ENCODE results near the gene NCS1. TPM values are rescaled to one million over a fixed set of nuclear protein-coding genes. Genes with fewer than 3 reads are reported as not detected.
A peak's percentile ranks its signal among the peaks of the same experiment; 100 is the strongest.

The NCS1 gene
- 6.1 and 14.0 TPM in 2 replicates for total RNA-seq (2011; cell fraction: chromatin; rRNA removed; ENCODE audit: low replicate concordance)
- 10.3 and 11.0 TPM in 2 replicates for total RNA-seq (2011; cell fraction: nucleolus; rRNA removed)
- 7.1 and 7.5 TPM in 2 replicates for total RNA-seq (2011; cell fraction: nucleoplasm; rRNA removed)
- total RNA-seq (2014; rRNA removed) = 9.6 and 11.6 TPM in 2 replicates
- 7.6 and 8.0 TPM in 2 replicates for total RNA-seq (2014; rRNA removed; fragmentation: Illumina TruSeq; extraction: Trizol)
- 6.9 and 7.4 TPM in 2 replicates for total RNA-seq (2015; rRNA removed; fragmentation: Illumina TruSeq; extraction: Trizol)
- total RNA-seq (2021) = 22.8 and 25.0 TPM in 2 replicates
- polyA plus RNA-seq (2011; rRNA removed) = 24.0 and 27.0 TPM in 2 replicates
- 25.2 and 37.2 TPM in 2 replicates for polyA plus RNA-seq (2011; cell fraction: cytosol; rRNA removed)
- polyA plus RNA-seq (2011; cell fraction: nucleus; rRNA removed) = 10.2 and 16.2 TPM in 2 replicates
- 9.2 and 10.6 TPM in 2 replicates for polyA plus RNA-seq (2012)
- polyA plus RNA-seq (2014; fragmentation: Illumina TruSeq; extraction: Trizol) = 10.5 and 19.7 TPM in 2 replicates
- polyA plus RNA-seq (2014; fragmentation: Nextera tagmentation; extraction: Ambion mirVana) = under 1 TPM; 0.28 to 0.66 TPM
- polyA plus RNA-seq (2014; rRNA removed) = 11.2 and 13.1 TPM in 2 replicates
- polyA minus RNA-seq (2011; rRNA and poly(A)+ RNA removed) = 12.8 and 20.5 TPM in 2 replicates
- polyA minus RNA-seq (2011; cell fraction: cytosol; rRNA and poly(A)+ RNA removed) = 14.7 and 17.9 TPM in 2 replicates
- 3.1 and 3.7 TPM in 2 replicates for polyA minus RNA-seq (2011; cell fraction: nucleus; rRNA and poly(A)+ RNA removed)
- Bru-seq, nascent RNA = percentile 58 among the genes with signal in this experiment
- percentile 57 among the genes with signal in this experiment for BruChase-seq, experiment 1, labeled RNA remaining after a 2-hour chase
- BruChase-seq, experiment 2, labeled RNA remaining after a 6-hour chase = percentile 57 among the genes with signal in this experiment
- long read RNA-seq, experiment 1, full-length matches to known transcripts = 29 of 71 reads
- long read RNA-seq, experiment 1, partial matches to known transcripts = 29 of 71 reads
- long read RNA-seq, experiment 1, other reads (novel, unspliced or antisense) = 13 of 71 reads
- long read RNA-seq, experiment 2, full-length matches to known transcripts = 6 of 24 reads
- long read RNA-seq, experiment 2, partial matches to known transcripts = 0 of 24 reads
- long read RNA-seq, experiment 2, other reads (novel, unspliced or antisense) = 18 of 24 reads
- long read RNA-seq, experiment 3 = 0 reads

GRCh38 chr9:130172161-130172857 lies at the start of gene NCS1:
Gene NCS1, plus strand, starts transcription at chr9:130172404. Its CDS starts 260 bp downstream, at chr9:130172664.
- BruUV-seq (replicated peaks) = no TSS peak
- H2AFZ ChIP-seq (ENCODE audit: low read depth, low read length) = peak within 1 kb of the TSS; percentile 78
- CTCF ChIA-PET (ENCODE audit: low intra/inter-chr PET ratio) = no interaction called here

More at GRCh38 chr9:130172161-130172857, at the start of gene NCS1:
- intact Hi-C loops (cut with micrococcal nuclease) = no loop called here
- H3K27ac ChIP-seq (ENCODE audit: extremely low read depth, low read depth, low read length) = no peak within 1 kb of the TSS
- peak within 1 kb of the TSS; percentile 34 to 90 for H3K9ac ChIP-seq (ENCODE audit: insufficient read depth in 1 of 2, low read depth in 2 of 2, low read length in 2 of 2)
- in situ Hi-C loops (cut with MboI) = no loop called here
- WGBS (ENCODE audit: insufficient coverage, low coverage, missing lambda C conversion rate) = 0% methylated on average over 10 of the region's 101 CpGs
- H4K20me1 ChIP-seq (replicated peaks; ENCODE audit: control insufficient read depth, insufficient read depth, low read length) = peaks cover 14% of the 10 kb centered on the region; the same call in 1 of the 2 replicates
- no peaks in the 10 kb centered on the region; a peak in 1 of 5 replicates for H3K27me3 ChIP-seq (ENCODE audit: control insufficient read depth in 2 of 2, insufficient read depth in 2 of 2, low read length in 2 of 2)
- peaks cover 16% of the 10 kb centered on the region for H3K79me2 ChIP-seq (ENCODE audit: control insufficient read depth, insufficient read depth, low read length)
- TF ChIP-seq ZBTB7A (IDR thresholded peaks at IDR 0.05; ENCODE audit: borderline replicate concordance, control insufficient read depth, low read depth, low read length) = peak; percentile 59; the same call in 1 of the 2 replicates
- no peak for TF ChIP-seq HDAC2 (IDR thresholded peaks at IDR 0.05)
- TF ChIP-seq YY1 (IDR thresholded peaks at IDR 0.05; ENCODE audit: borderline replicate concordance in 1 of 3, control insufficient read depth in 1 of 3, extremely low read depth in 1 of 3, insufficient read depth in 3 of 3, insufficient read length in 1 of 3, insufficient replicate concordance in 2 of 3, low read depth in 1 of 3, low read length in 2 of 3) = peak in 2 of 3 experiments; percentile 48 to 59
- TF ChIP-seq BHLHE40 (IDR thresholded peaks at IDR 0.05; ENCODE audit: low read length) = 0 out of 2 replicates have a peak, but pooled peaks have one; percentile 16
- TF ChIP-seq POLR2G (IDR thresholded peaks at IDR 0.05; ENCODE audit: low read depth, low read length) = peak; percentile 42; the same call in 1 of the 2 replicates
- TF ChIP-seq ZKSCAN1 (IDR thresholded peaks at IDR 0.05; ENCODE audit: low read depth, low read length) = 0 out of 2 replicates have a peak, but pooled peaks have one; percentile 33
- no peak for TF ChIP-seq ZNF274 (IDR thresholded peaks at IDR 0.05; ENCODE audit: borderline replicate concordance, low read depth, low read length)
- 0 out of 2 replicates have a peak, but pooled peaks have one; percentile 25 for TF ChIP-seq MYC (IDR thresholded peaks at IDR 0.05; ENCODE audit: low read depth, low read length)
- no peak for TF ChIP-seq MYC (CRISPR knock-in tag; IDR thresholded peaks at IDR 0.05; ENCODE audit: borderline replicate concordance, low read depth)
- TF ChIP-seq E2F6 (IDR thresholded peaks at IDR 0.05; ENCODE audit: borderline replicate concordance in 1 of 2, extremely low read depth in 1 of 2, insufficient read depth in 1 of 2, insufficient read length in 1 of 2, low read depth in 1 of 2, low read length in 1 of 2, poor library complexity in 1 of 2, severe bottlenecking in 1 of 2) = peak; percentile 60 to 89
- peak; percentile 30; the same call in 1 of the 2 replicates for TF ChIP-seq PHF8 (IDR thresholded peaks at IDR 0.05; ENCODE audit: borderline replicate concordance, low read length)
- peak; percentile 89 for TF ChIP-seq VEZF1 (CRISPR knock-in tag; IDR thresholded peaks at IDR 0.05)
- POLR2A ChIA-PET = no interaction called here
- no peak for FAIRE-seq
- no peaks in the 10 kb centered on the region for H3K36me3 ChIP-seq (ENCODE audit: control insufficient read depth, insufficient read depth, low read length)
- no peaks in the 10 kb centered on the region for H3K9me1 ChIP-seq (ENCODE audit: control insufficient read depth, insufficient read depth, low read length)
- H3K9me3 ChIP-seq (replicated peaks; ENCODE audit: control insufficient read depth, insufficient read depth, low read depth, low read length) = no peaks in the 10 kb centered on the region
- peak within 1 kb of the TSS; percentile 52 for H3K4me3 ChIP-seq
- ATAC-seq = peak; percentile 91
- peaks cover 0 to 27% of the 10 kb centered on the region in 2 experiments; a peak in 3 of 5 replicates for H3K4me1 ChIP-seq (replicated peaks in 1 of 2; ENCODE audit: control insufficient read depth in 2 of 2, insufficient read depth in 2 of 2, low read length in 2 of 2)
- DNase-seq (ENCODE audit: extremely low read depth in 1 of 4, low spot score in 3 of 4) = peak; percentile 80 to 97 (median 94)
- H3K4me2 ChIP-seq (ENCODE audit: insufficient read depth, low read length) = peak within 1 kb of the TSS; percentile 48

Measured in K562 (cell line).